Skeletal muscle satellite cell (primary cell): Measurements from ENCODE around the gene CRISPLD2.

Source experiments
- H3K27me3 ChIP-seq: 2 replicates; pipeline ENCODE4 v1.7.0; 2013; ENCODE audit warnings: low read length; ENCODE audit not compliant: control insufficient read depth, insufficient read depth
- H3K36me3 ChIP-seq: 2 replicates; pipeline ENCODE4 v1.7.0; 2013; ENCODE audit warnings: mild to moderate bottlenecking, control low read depth, low read length; ENCODE audit not compliant: insufficient read depth
- H3K4me1 ChIP-seq: 2 replicates; pipeline ENCODE4 v1.7.0; 2013; ENCODE audit warnings: low read length; ENCODE audit not compliant: control insufficient read depth, insufficient read depth
- H3K4me2 ChIP-seq: 2 replicates; pipeline ENCODE4 v1.7.0; 2013; ENCODE audit warnings: mild to moderate bottlenecking, low read length
- H3K4me3 ChIP-seq: 2 replicates; pipeline ENCODE4 v1.7.0; 2013; ENCODE audit warnings: low read length
- H3K9ac ChIP-seq: 2 replicates; pipeline ENCODE4 v1.7.0; 2013; ENCODE audit warnings: mild to moderate bottlenecking, low read depth, low read length, moderate library complexity
- H3K9me3 ChIP-seq: replicated peaks from 2 replicates; pipeline ENCODE4 v1.7.0; 2013; ENCODE audit warnings: mild to moderate bottlenecking, control low read depth, low read length

CRISPLD2 gene

GRCh38 chr16:84947996-84948850 is 128.4 kb downstream of the CRISPLD2 start:
- Histone ChIP-seq H3K9ac (no peak overlapping the region), H3K4me2 (no peak overlapping the region), H3K36me3 (no peaks in the 10 kb centered on the region), H3K4me3 (no peak overlapping the region), H3K27me3 (no peaks in the 10 kb centered on the region), H3K9me3 (no peaks in the 10 kb centered on the region), H3K4me1 (peaks cover 5% of the 10 kb centered on the region)

DNA sequence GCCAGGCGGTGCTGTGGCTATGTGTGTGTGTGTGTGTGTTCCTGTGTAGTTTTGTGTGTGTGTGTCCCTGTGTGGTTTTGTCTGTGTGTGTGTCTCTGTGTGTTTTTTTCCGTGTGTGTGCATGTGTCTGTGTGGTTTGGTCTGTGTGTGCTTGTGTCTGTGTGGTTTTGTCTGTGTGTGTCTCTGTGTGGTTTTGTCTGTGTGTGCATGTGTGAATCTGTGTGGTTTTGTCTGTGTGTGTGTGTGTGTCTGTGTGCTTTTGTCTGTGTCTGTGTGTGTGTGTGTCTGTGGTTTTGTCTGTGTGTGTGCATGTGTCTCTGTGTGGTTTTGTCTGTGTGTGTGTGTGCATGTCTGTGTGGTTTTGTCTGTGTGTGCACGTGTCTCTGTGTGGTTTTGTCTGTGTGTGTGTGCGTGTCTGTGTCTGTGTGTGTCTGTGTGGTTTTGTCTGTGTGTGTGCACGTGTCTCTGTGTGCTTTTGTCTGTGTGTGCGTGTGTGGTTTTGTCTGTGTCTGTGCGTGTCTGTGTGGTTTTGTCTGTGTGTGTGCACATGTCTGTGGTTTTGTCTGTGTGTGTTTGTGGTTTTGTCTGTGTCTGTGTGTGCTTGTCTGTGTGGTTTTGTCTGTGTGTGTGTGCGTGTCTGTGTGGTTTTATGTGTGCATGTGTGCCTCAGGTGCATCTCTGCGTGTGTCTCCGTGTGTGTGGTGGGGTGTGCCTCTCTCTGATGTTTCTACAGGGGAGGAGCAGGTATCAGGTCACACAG is 129.2 kb downstream of the CRISPLD2 start:
- Histone ChIP-seq H3K27me3 (no peaks in the 10 kb centered on the region), H3K9ac (no peak overlapping the region), H3K4me1 (peaks cover 5% of the 10 kb centered on the region)

GRCh38 chr16:84949772-84950436 is 130.1 kb downstream of the CRISPLD2 start:
- Histone ChIP-seq H3K36me3 (no peaks in the 10 kb centered on the region), H3K4me1 (peaks cover 5% of the 10 kb centered on the region), H3K9me3 (no peaks in the 10 kb centered on the region), H3K27me3 (no peaks in the 10 kb centered on the region), H3K9ac (no peak overlapping the region), H3K4me2 (no peak overlapping the region), H3K4me3 (no peak overlapping the region)

More for the DNA sequence above, 129.2 kb downstream of the CRISPLD2 start:
- Histone ChIP-seq H3K4me3 (no peak overlapping the region), H3K36me3 (no peaks in the 10 kb centered on the region), H3K4me2 (no peak overlapping the region), H3K9me3 (no peaks in the 10 kb centered on the region)

DNA sequence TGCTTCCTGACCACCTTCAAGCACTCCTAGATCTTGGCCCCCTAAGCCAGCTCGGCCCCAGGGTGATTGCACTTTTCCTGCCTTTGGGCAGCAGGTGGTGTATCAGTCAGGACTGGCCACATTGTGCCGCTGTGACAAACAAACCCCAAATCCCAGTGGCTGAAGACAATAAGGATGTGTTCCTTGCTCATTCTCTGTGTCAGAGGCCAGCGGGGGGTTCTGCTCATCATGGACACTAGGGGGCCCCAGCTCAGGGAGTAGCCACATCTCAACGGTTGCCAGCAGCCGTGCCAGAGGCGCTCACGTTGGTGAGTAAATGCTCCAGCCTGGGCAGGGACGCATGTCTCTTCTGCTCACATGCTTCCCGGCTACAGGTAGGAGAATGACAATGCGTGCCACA is 131.1 kb downstream of the CRISPLD2 start:
- no peak overlapping the region for H3K4me2 ChIP-seq
- H3K9me3 ChIP-seq = no peaks in the 10 kb centered on the region
- no peak overlapping the region for H3K4me3 ChIP-seq
- H3K36me3 ChIP-seq = no peaks in the 10 kb centered on the region
- H3K27me3 ChIP-seq = no peaks in the 10 kb centered on the region
- no peak overlapping the region for H3K9ac ChIP-seq
- peaks cover 5% of the 10 kb centered on the region for H3K4me1 ChIP-seq

DNA sequence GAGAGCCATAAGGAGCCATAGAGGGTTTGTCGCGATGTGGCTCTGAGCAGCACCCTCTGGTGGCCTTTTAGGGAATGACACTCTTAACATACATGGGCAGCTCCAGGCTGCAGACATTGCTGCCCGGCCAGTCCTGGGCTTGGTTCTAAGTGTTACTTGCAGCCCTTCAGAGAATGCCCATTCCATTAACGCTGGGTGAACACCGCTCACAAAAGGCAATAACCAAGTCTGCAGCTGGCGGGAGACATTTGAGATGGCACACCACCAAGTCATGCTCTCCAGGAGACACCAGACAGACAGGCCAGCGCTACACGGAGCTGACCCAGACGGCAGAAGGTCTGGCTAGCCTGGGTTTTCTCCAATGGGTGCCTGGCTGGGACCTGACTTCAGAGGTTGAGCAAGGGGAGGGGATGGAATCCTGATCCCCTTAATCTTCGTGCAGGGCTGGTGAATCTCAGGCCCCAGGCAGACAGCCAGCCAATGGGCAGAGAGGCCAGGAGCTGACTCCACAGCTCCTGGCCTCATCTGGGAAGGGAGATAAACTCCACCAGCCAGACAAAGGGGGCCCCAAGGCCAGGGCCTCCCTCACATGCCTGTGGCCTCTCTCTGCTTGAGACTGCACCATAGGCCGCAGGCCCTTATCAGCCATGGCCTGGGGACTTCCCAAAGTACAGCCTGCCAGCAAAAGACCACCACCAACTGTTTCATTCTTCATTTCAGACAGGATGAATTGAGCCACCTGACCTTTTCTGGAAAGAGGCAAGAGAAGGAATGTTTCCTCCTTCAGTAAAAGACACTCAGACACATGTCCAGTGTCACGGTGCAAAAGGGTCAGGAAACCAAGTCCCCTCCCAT is 132.8 kb downstream of the CRISPLD2 start:
- peaks cover 5% of the 10 kb centered on the region for H3K4me1 ChIP-seq

DNA sequence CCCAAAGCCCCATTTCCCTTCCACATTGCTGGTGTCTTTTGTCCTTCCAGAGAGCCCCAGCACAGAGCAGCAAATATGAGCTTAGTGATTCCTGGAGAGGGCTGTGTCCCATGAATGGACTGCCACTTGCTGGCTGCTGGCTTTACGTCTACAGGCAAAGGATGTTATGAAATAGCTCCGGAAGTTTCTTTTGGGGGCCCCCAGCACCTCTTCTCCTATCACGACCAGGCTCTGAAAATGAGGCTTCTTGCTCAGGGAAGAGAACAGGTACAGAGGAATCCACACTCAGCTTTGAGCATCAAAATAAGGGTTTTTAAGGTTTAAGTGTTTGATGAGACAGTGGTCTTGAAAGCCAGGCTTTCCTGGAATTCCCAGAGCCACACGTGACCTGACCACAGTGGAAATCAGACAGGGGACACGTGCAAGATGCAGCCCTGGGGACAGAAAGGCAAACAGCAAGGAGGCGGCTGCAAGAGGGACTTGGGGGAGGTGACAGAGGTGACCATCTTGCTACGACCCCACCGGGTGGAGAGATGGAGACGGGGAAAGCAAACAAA is 133.5 kb downstream of the CRISPLD2 start:
- Histone ChIP-seq H3K4me2 (no peak overlapping the region), H3K9ac (no peak overlapping the region)

More for the DNA sequence above, 132.8 kb downstream of the CRISPLD2 start:
- Histone ChIP-seq H3K4me3 (no peak overlapping the region), H3K36me3 (no peaks in the 10 kb centered on the region), H3K9ac (no peak overlapping the region), H3K4me2 (peak overlapping the region; percentile 56), H3K9me3 (no peaks in the 10 kb centered on the region), H3K27me3 (no peaks in the 10 kb centered on the region)

GRCh38 chr16:84955427-84955826 is 135.6 kb downstream of the CRISPLD2 start:
- H3K27me3 ChIP-seq = peaks cover 6% of the 10 kb centered on the region
- no peak overlapping the region for H3K4me3 ChIP-seq
- H3K9ac ChIP-seq = no peak overlapping the region
- H3K4me2 ChIP-seq = no peak overlapping the region
- no peaks in the 10 kb centered on the region for H3K9me3 ChIP-seq
- H3K36me3 ChIP-seq = no peaks in the 10 kb centered on the region
- H3K4me1 ChIP-seq = peaks cover 5% of the 10 kb centered on the region

More for the DNA sequence above, 133.5 kb downstream of the CRISPLD2 start:
- H3K36me3 ChIP-seq = no peaks in the 10 kb centered on the region
- peaks cover 5% of the 10 kb centered on the region for H3K4me1 ChIP-seq
- H3K4me3 ChIP-seq = no peak overlapping the region
- no peaks in the 10 kb centered on the region for H3K27me3 ChIP-seq
- no peaks in the 10 kb centered on the region for H3K9me3 ChIP-seq

GRCh38 chr16:84957192-84957591 is 137.4 kb downstream of the CRISPLD2 start:
- Histone ChIP-seq H3K27me3 (peaks cover 13% of the 10 kb centered on the region), H3K4me2 (no peak overlapping the region), H3K36me3 (no peaks in the 10 kb centered on the region), H3K4me1 (peaks cover 3% of the 10 kb centered on the region), H3K4me3 (no peak overlapping the region), H3K9ac (no peak overlapping the region), H3K9me3 (no peaks in the 10 kb centered on the region)

DNA sequence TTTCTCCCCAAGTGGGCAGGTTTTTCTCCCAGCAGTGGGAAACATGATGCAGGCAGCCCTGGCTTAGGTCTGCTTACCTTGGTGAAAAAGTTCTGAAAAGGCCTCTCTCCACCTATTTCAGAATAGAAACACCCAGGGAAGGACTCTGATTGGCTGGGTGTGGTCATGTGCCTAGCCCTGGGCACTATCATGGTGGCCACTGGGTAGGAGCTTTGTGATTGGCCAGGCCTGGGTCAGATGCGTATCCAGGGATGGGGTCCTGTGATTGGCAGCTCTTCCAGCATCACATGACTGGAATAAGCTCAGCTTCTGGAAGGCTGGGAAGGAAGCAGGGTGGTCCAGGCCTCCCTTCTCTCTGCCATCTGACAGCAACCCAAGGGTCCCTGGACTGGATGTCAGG is 138.0 kb downstream of the CRISPLD2 start:
- peaks cover under 1% of the 10 kb centered on the region for H3K4me1 ChIP-seq
- H3K9me3 ChIP-seq = no peaks in the 10 kb centered on the region
- no peak overlapping the region for H3K4me2 ChIP-seq
- no peaks in the 10 kb centered on the region for H3K36me3 ChIP-seq
- no peak overlapping the region for H3K9ac ChIP-seq
- H3K4me3 ChIP-seq = no peak overlapping the region
- H3K27me3 ChIP-seq = peaks cover 14% of the 10 kb centered on the region
